Bone marrow (tissue), 2 donors: ENCODE measurements around the gene LHPP.
"Not testable (repeated sequence)": the region's sequence is repeated elsewhere in the genome, so short reads cannot be mapped to it uniquely, and the experiment has no call there.

Experiments
- DNase-seq, 2 donors: peaks; one replicate each; lab custom pipeline; 2025; lab: John Stamatoyannopoulos, UW

Gene LHPP

GRCh38 chr10:124461642-124462347, at the start of gene LHPP:
Gene LHPP, plus strand, starts transcription at chr10:124461823. Its CDS starts 40 bp downstream, at chr10:124461863.
- peak; percentile 62 to 90 for DNase-seq

GRCh38 chr10:124414076-124414475, 47.5 kb upstream of the LHPP start:
- DNase-seq = no peak

GRCh38 chr10:124415210-124415609, 46.4 kb upstream of the LHPP start:
- DNase-seq = no peak

- no peak for DNase-seq
These were observed 44.9 kb upstream of the LHPP start for GRCh38 chr10:124416733-124417132.

- peak; percentile 5 to 35 for DNase-seq
These were observed 43.5 kb upstream of the LHPP start for GRCh38 chr10:124417895-124418725.

- peak; percentile 74 to 87 for DNase-seq
These were observed 42.7 kb upstream of the LHPP start, which contains the start of gene OAT for GRCh38 chr10:124418726-124419501. Gene OAT, minus strand, starts transcription at chr10:124418923. Its CDS starts 6,752 bp downstream, at chr10:124412171.

- DNase-seq = no peak
These were observed 42.0 kb upstream of the LHPP start for GRCh38 chr10:124419635-124420034.

GRCh38 chr10:124420254-124420653, 41.4 kb upstream of the LHPP start:
- DNase-seq = no peak

GRCh38 chr10:124422742-124423141, 38.9 kb upstream of the LHPP start:
- no peak for DNase-seq

GRCh38 chr10:124423813-124424212, 37.8 kb upstream of the LHPP start:
- no peak for DNase-seq

- DNase-seq = no peak
These were observed 36.2 kb upstream of the LHPP start for GRCh38 chr10:124425227-124425962.

GRCh38 chr10:124428207-124428777, 33.3 kb upstream of the LHPP start:
- no peak for DNase-seq

GRCh38 chr10:124429576-124429975, 32.0 kb upstream of the LHPP start:
- no peak for DNase-seq

GRCh38 chr10:124430077-124430476, 31.5 kb upstream of the LHPP start:
- DNase-seq = no peak

GRCh38 chr10:124433461-124433860, 28.2 kb upstream of the LHPP start:
- DNase-seq = no peak

- DNase-seq = not testable (repeated sequence)
These were observed 25.9 kb upstream of the LHPP start for GRCh38 chr10:124435683-124436082.

GRCh38 chr10:124436191-124436638, 25.4 kb upstream of the LHPP start:
- no peak for DNase-seq

- not testable (repeated sequence) for DNase-seq
These were observed 19.9 kb upstream of the LHPP start for GRCh38 chr10:124441694-124442093.

GRCh38 chr10:124446830-124447750, 14.5 kb upstream of the LHPP start:
- no peak for DNase-seq
